ENCODE measurements around the gene PDE4B. TPM values are rescaled to one million over a fixed set of nuclear protein-coding genes. Genes with fewer than 3 reads are reported as not detected.
"Not testable (repeated sequence)": the region's sequence is repeated elsewhere in the genome, so short reads cannot be mapped to it uniquely, and the experiment has no call there.

The PDE4B gene
- total RNA-seq, 4 donors from 2014 or later, result 11.2 to 49.5 (median 26.3) TPM

DNA sequence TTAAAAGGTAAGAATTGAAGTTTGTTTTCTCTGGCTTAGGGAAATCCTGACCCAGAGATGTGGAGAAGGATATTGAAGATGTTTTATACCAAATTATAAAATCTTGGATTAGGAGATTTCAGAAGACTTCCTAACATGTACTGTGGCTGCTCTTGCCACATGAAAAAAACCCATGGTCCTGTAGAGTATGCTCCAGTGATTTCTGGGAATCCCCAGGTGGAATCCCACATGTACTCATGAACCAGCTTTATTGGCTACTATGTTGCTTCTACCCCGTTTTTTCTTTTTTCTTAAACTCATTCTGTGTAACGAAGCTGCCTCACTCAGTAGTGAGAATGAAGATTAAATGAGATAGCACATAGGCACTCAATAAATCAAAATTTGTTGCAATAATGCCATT, 608.5 kb downstream of the PDE4B start:
- DNase-seq (ENCODE audit: low spot score) (no peak), ATAC-seq (ENCODE audit: low FRiP score) (no peak)
- TF ChIP-seq CTCF (IDR thresholded peaks at IDR 0.05), result no peak

DNA sequence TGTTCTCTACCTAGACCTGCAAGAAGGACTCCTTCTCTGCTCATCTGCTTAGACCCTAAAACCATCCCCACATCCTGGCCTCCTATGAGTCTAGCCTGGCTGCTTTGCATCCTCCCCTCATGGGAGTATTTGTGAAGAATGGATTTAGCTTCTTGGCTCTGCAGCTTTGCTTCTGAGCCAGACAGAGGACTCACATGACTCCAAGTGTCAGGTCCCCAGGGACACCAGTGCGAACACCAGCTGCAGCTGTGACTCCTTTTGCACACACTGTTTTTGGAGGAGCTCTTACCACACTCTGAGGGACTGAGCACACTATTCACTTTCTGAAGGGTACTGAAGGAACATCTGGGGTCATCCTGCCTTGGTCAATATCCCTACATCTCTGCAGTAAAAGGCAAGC, 609.5 kb downstream of the PDE4B start:
- peak; percentile 38 for ATAC-seq (ENCODE audit: low FRiP score)
- no peak for DNase-seq (ENCODE audit: low spot score)
- TF ChIP-seq CTCF (IDR thresholded peaks at IDR 0.05), result no peak

- no peak for TF ChIP-seq CTCF (IDR thresholded peaks at IDR 0.05)
- ATAC-seq (ENCODE audit: low FRiP score), result no peak
- DNase-seq (ENCODE audit: low spot score), result no peak
Observed at GRCh38 chr1:66403007-66403731, 610.5 kb downstream of the PDE4B start.

GRCh38 chr1:66405061-66405460, 612.4 kb downstream of the PDE4B start:
- ATAC-seq (ENCODE audit: low FRiP score) (no peak), DNase-seq (ENCODE audit: low spot score) (no peak)
- no peak for TF ChIP-seq CTCF (IDR thresholded peaks at IDR 0.05)

GRCh38 chr1:66411449-66411848, 618.8 kb downstream of the PDE4B start:
- not testable (repeated sequence) for DNase-seq (ENCODE audit: low spot score); ATAC-seq (ENCODE audit: low FRiP score)

DNA sequence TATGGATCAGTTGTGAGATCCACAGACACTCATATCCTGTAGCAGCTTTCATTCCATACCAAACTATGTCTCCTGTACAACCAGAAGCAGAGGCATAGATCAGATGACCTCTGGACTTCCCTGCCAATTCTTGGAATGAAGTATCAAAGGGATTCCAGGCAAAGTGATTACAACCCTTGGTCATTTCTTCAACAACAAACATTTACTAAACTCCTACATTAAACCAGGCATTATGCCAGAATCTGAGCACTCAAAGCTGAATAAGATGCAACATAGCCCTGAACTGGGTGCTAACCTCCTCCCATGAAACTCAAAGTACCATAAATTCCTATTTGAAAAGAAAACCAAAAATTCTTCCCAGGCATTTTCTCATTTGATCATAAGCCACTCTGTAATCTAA, 620.0 kb downstream of the PDE4B start:
- TF ChIP-seq CTCF (IDR thresholded peaks at IDR 0.05), result no peak
- DNase-seq (ENCODE audit: low spot score) (no peak), ATAC-seq (ENCODE audit: low FRiP score) (no peak)

GRCh38 chr1:66413136-66413837, 620.6 kb downstream of the PDE4B start:
- no peak for TF ChIP-seq CTCF (IDR thresholded peaks at IDR 0.05)
- DNase-seq (ENCODE audit: low spot score) (no peak), ATAC-seq (ENCODE audit: low FRiP score) (no peak)

Measured in omental fat pad (tissue), 4 donors.